CD8-positive, alpha-beta memory T cell (primary cell): ENCODE measurements around the gene MVK. TPM values are rescaled to one million over a fixed set of nuclear protein-coding genes. Genes with fewer than 3 reads are reported as not detected.
A peak's percentile ranks its signal among the peaks of the same experiment; 100 is the strongest.

Experiments
- CTCF ChIA-PET: fragments of 350-600 bp; sonication (Branson Sonifier 250); formaldehyde crosslinking; loops from one replicate; lab custom pipeline; 2021; ENCODE audit warnings: antibody characterized with exemption; lab: Charles Lee
- POLR2A ChIA-PET: fragments of 350-600 bp; sonication (Branson Sonifier 250); formaldehyde crosslinking; loops from one replicate; lab custom pipeline; 2021; ENCODE audit warnings: antibody characterized with exemption; lab: Charles Lee
- DNase-seq, 5 donors: peaks; one replicate each; pipeline versions ENCODE4 v3.0.0 to v3.0.0-alpha.2; 2020 to 2022; ENCODE audit warnings: mixed read lengths in 1 of 5
- H3K27ac ChIP-seq: one replicate; pipeline ENCODE4 v1.7.0; 2013; ENCODE audit warnings: low read depth, mild to moderate bottlenecking, low read length, moderate library complexity
- H3K27me3 ChIP-seq: 2 replicates; pipeline ENCODE4 v1.7.0; 2013; ENCODE audit warnings: low read length, mild to moderate bottlenecking; ENCODE audit not compliant: insufficient read depth, poor library complexity, severe bottlenecking
- H3K36me3 ChIP-seq: 2 replicates; pipeline ENCODE4 v1.7.0; 2013; ENCODE audit warnings: mild to moderate bottlenecking, low read length, moderate library complexity; ENCODE audit not compliant: insufficient read depth
- H3K4me1 ChIP-seq: 2 replicates; pipeline ENCODE4 v1.7.0; 2013; ENCODE audit warnings: mild to moderate bottlenecking, low read length, moderate library complexity; ENCODE audit not compliant: insufficient read depth
- H3K4me3 ChIP-seq: 2 replicates; pipeline ENCODE4 v1.7.0; 2013; ENCODE audit warnings: mild to moderate bottlenecking, low read length
- H3K9me3 ChIP-seq: 2 replicates; pipeline ENCODE4 v1.7.0; 2013; ENCODE audit warnings: mild to moderate bottlenecking, low read length
- H3K27ac Mint-ChIP-seq, 8 donors: one replicate each; pipeline ENCODE4 v1.8.0; 2020 to 2021; ENCODE audit warnings: mixed read lengths in 8 of 8, mild to moderate bottlenecking in 6 of 8, inconsistent platforms in 3 of 8, moderate library complexity in 3 of 8
- H3K27me3 Mint-ChIP-seq, 2 donors: one replicate each; pipeline ENCODE4 v1.8.0; 2020 to 2021; ENCODE audit warnings: mixed read lengths in 2 of 2, mild to moderate bottlenecking in 1 of 2, moderate library complexity in 1 of 2
- H3K36me3 Mint-ChIP-seq, 3 donors: one replicate each; pipeline ENCODE4 v1.8.0; 2020 to 2021; ENCODE audit warnings: mixed read lengths in 3 of 3, inconsistent platforms in 1 of 3, mild to moderate bottlenecking in 1 of 3
- H3K4me1 Mint-ChIP-seq, 3 donors: one replicate each; pipeline ENCODE4 v1.8.0; 2020 to 2021; ENCODE audit warnings: mixed read lengths in 3 of 3, inconsistent platforms in 1 of 3, mild to moderate bottlenecking in 1 of 3
- H3K4me3 Mint-ChIP-seq, 7 donors: one replicate each; pipeline ENCODE4 v1.8.0; 2020 to 2021; ENCODE audit warnings: mixed read lengths in 7 of 7, mild to moderate bottlenecking in 6 of 7, moderate library complexity in 4 of 7, inconsistent platforms in 2 of 7
- H3K9me3 Mint-ChIP-seq, 5 donors: one replicate each; pipeline ENCODE4 v1.8.0; 2020 to 2022; ENCODE audit warnings: mixed read lengths in 5 of 5, mild to moderate bottlenecking in 3 of 5, moderate library complexity in 2 of 5, inconsistent platforms in 1 of 5
- polyA plus RNA-seq: library from polyadenylated mRNA; unstranded; fragments of 300-500 nt; fragmentation: Illumina TruSeq; gene quantifications from one replicate; pipeline ENCODE4 v1.2.3, GENCODE V29; 2021
- total RNA-seq, 2 experiments: library from RNA; stranded (reverse); gene quantifications; one replicate each; pipeline ENCODE4 v1.2.3, GENCODE V29; 2021

The MVK gene
- total and polyA plus RNA-seq, 3 experiments from 2014 or later, result 2.6 to 15.8 (median 14.2) TPM

DNA sequence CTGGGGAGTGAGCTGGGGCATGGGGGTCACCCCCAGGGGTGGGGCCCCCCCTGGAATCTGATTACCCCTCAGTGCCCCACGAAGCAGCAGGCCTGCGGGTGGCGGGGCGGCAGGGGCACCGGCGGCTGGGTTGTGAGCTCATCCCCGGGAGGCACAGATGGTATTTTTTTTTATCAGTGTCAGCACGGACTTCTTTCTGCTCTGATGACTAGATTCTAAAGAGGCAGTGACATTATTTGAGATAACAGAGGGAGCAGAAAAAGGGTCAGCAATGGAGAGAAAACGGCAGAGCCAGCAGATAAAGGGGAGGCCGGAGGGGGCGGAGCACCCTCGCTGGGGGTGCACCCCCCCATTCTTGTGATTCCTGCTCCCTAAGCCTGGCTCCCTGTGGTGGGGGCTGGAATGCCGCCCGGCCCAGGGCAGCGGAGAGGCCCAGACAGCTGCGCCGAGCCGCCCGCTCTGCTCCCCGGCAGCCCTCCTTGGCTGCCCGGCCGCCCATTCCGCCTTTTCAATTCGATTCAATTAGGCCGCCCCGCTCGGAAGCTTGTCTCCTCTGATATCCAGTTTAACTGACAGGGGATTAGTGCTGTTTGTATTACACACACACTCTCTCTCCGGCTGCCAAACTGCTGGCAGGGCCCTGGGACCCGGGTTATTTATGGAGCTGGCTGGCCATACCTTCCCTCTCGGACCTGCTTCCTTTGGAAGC lies 32.9 kb downstream of the MVK start:
- no peaks in the 10 kb centered on the region for H3K36me3 ChIP-seq
- peaks cover 0 to 3% (median 0%) of the 10 kb centered on the region in 5 donors for H3K9me3 Mint-ChIP-seq
- no peaks in the 10 kb centered on the region for H3K4me1 ChIP-seq
- H3K4me3 ChIP-seq, result no peak overlapping the region
- ChIA-PET CTCF (interaction anchor here (2.3 kb wide), 1 partner anchor 9 kb away, joined by 5 read pairs; no protein-coding TSS in a partner anchor), POLR2A (no interaction called here)
- H3K27ac Mint-ChIP-seq, result no peak overlapping the region
- no peak overlapping the region for H3K27ac ChIP-seq
- DNase-seq, result no peak
- H3K36me3 Mint-ChIP-seq, result no peaks in the 10 kb centered on the region
- H3K4me3 Mint-ChIP-seq, result no peak overlapping the region
- no peaks in the 10 kb centered on the region for H3K9me3 ChIP-seq
- H3K27me3 ChIP-seq, result no peaks in the 10 kb centered on the region
- H3K4me1 Mint-ChIP-seq, result peaks cover 0 to 5% (median 3%) of the 10 kb centered on the region in 3 donors
- peaks cover 11 to 34% of the 10 kb centered on the region in 2 donors for H3K27me3 Mint-ChIP-seq

DNA sequence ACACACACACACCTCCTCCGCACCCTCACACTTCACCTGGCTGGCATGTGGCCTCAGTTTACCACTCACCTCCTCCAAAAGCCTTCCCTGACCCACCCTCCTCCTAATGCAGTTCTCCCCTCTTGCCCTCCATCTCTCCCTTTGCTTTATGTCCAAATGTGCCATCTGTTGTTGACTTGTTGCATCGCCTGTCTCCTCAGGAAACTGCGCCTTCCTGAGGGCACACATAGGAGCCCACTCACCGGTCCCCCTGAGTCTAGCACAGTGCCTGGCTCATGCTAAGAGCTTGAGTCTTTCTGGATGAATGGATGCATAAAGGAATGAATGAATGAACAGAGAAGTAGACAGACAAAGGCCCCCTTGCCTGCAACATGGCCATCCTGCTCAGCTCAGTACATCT lies 34.0 kb downstream of the MVK start:
- no peak for DNase-seq
- Histone ChIP-seq H3K4me3 (no peak overlapping the region), H3K4me1 (no peaks in the 10 kb centered on the region), H3K27ac (no peak overlapping the region), H3K27me3 (no peaks in the 10 kb centered on the region), H3K36me3 (no peaks in the 10 kb centered on the region), H3K9me3 (no peaks in the 10 kb centered on the region)
- peaks cover 0 to 5% (median 3%) of the 10 kb centered on the region in 3 donors for H3K4me1 Mint-ChIP-seq
- POLR2A ChIA-PET, result no interaction called here
- peak overlapping the region in 1 of 8 donors; percentile 60 for H3K27ac Mint-ChIP-seq
- H3K9me3 Mint-ChIP-seq, result peaks cover 0 to 3% (median 0%) of the 10 kb centered on the region in 5 donors
- CTCF ChIA-PET, result interaction anchor here (1.3 to 2.3 kb wide), 2 partner anchors 10 to 11 kb away, joined by 3 to 5 read pairs; no protein-coding TSS in a partner anchor
- peaks cover 11 to 43% of the 10 kb centered on the region in 2 donors for H3K27me3 Mint-ChIP-seq
- no peak overlapping the region for H3K4me3 Mint-ChIP-seq
- no peaks in the 10 kb centered on the region for H3K36me3 Mint-ChIP-seq

DNA sequence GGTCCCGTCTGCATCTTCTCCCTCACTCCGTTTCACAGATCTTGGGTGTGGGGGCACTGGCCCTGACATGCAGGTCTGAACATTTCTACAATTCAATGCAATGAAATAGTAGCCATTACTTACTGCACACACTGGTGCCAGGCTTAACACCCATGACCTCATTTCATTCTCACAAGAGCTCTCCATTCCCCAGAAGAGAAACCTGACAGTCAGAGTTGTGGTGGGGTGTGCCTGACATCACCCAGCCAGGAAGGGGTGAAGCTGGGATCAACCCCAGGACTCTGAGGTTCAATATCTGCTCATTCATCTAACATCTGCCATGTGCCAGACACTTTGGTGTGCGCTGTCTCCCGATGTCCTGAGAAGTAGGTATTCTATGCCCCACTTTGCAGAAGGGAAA lies 34.7 kb downstream of the MVK start:
- Mint-ChIP-seq H3K27me3 (peaks cover 11 to 49% of the 10 kb centered on the region in 2 donors), H3K4me1 (peaks cover 0 to 5% (median 3%) of the 10 kb centered on the region in 3 donors), H3K9me3 (peaks cover 0 to 3% (median 0%) of the 10 kb centered on the region in 5 donors), H3K27ac (no peak overlapping the region), H3K36me3 (no peaks in the 10 kb centered on the region), H3K4me3 (no peak overlapping the region)
- Histone ChIP-seq H3K27ac (no peak overlapping the region), H3K4me3 (no peak overlapping the region), H3K9me3 (no peaks in the 10 kb centered on the region), H3K4me1 (no peaks in the 10 kb centered on the region), H3K36me3 (no peaks in the 10 kb centered on the region), H3K27me3 (no peaks in the 10 kb centered on the region)
- CTCF ChIA-PET, result interaction anchor here (0.7 to 1.3 kb wide), 2 partner anchors 11 to 89 kb away, joined by 3 read pairs; no protein-coding TSS in a partner anchor
- no peak for DNase-seq
- POLR2A ChIA-PET, result no interaction called here

DNA sequence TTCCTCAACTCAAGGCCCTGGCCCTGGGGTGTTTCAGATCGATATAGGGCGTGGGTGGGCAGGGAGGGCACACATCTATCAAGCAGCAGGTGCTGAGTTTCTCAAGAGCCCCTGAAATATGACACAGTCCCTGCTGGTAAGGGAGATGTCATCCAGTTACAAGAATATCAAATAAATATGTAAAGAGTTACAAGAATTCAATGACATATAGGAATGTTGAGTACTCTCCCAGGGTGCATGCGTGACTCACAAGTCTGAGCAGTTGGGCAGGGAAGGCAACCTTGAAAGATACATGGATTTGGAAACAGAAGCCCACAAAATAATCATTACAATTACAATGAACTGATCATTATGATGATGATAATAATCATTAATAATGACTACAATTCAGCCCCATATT lies 35.2 kb downstream of the MVK start:
- no peak for DNase-seq
- Histone ChIP-seq H3K27me3 (no peaks in the 10 kb centered on the region), H3K9me3 (no peaks in the 10 kb centered on the region), H3K27ac (no peak overlapping the region), H3K4me1 (no peaks in the 10 kb centered on the region), H3K4me3 (no peak overlapping the region), H3K36me3 (no peaks in the 10 kb centered on the region)
- peaks cover 11 to 50% of the 10 kb centered on the region in 2 donors for H3K27me3 Mint-ChIP-seq
- CTCF ChIA-PET, result interaction anchor here (0.7 to 1.3 kb wide), 2 partner anchors 12 to 88 kb away, joined by 3 read pairs; no protein-coding TSS in a partner anchor
- no peak overlapping the region for H3K4me3 Mint-ChIP-seq
- no peaks in the 10 kb centered on the region for H3K36me3 Mint-ChIP-seq
- peaks cover 0 to 3% (median 0%) of the 10 kb centered on the region in 5 donors for H3K9me3 Mint-ChIP-seq
- H3K4me1 Mint-ChIP-seq, result peaks cover 0 to 4% (median 3%) of the 10 kb centered on the region in 3 donors
- H3K27ac Mint-ChIP-seq, result no peak overlapping the region
- POLR2A ChIA-PET, result no interaction called here

DNA sequence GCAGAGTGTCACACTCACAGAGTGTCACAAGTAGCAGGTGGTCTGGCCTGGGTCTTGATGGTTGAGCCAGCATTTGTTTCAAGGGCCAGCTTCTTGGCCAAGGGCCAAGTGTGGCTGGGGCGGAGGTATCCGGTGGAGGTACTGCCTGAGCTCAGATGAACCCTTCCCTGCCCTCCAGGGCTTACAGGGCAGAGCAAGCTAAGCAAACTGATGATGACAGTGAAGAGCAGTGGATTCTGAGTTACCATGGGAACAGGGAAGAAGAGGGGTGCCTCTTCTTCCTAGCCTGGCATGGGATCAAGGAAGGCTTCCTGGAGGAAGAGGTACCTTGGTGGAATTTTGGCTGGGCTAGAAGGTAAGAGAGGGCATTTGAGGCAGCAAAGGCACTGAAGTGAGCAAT lies 35.7 kb downstream of the MVK start:
- Mint-ChIP-seq H3K4me3 (no peak overlapping the region), H3K4me1 (peaks cover 0 to under 1% (median 0%) of the 10 kb centered on the region in 3 donors), H3K27me3 (peaks cover 9 to 54% of the 10 kb centered on the region in 2 donors), H3K9me3 (peaks cover 0 to 3% (median 0%) of the 10 kb centered on the region in 5 donors), H3K27ac (peak overlapping the region in 1 of 8 donors; percentile 66), H3K36me3 (no peaks in the 10 kb centered on the region)
- Histone ChIP-seq H3K27ac (no peak overlapping the region), H3K36me3 (no peaks in the 10 kb centered on the region), H3K27me3 (no peaks in the 10 kb centered on the region), H3K9me3 (no peaks in the 10 kb centered on the region), H3K4me3 (no peak overlapping the region), H3K4me1 (no peaks in the 10 kb centered on the region)
- no peak for DNase-seq
- CTCF ChIA-PET, result no interaction called here
- POLR2A ChIA-PET, result interaction anchor here (0.6 kb wide), 1 partner anchor 319 kb away, joined by 3 read pairs; no protein-coding TSS in a partner anchor

DNA sequence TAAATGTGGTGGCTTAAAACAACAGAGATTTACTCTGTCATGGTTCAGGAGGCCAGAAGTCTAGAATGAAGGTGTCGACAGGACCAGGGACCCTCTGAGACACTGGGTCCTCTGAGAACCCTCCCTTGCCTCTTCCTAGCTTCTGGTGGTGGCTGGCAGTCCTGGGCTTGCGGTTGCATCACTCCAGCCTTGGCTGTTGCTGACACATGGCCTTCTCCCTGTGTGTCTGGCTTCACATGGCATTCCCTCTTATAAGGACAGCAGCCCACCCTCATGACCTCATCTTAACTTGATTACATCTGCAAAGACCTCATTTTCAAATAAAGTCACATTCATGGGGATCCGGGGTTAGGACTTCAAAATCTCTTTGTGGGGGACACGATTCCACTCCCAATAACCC lies 36.9 kb downstream of the MVK start:
- Histone ChIP-seq H3K36me3 (no peaks in the 10 kb centered on the region), H3K27ac (no peak overlapping the region), H3K9me3 (no peaks in the 10 kb centered on the region), H3K4me1 (no peaks in the 10 kb centered on the region), H3K4me3 (no peak overlapping the region), H3K27me3 (no peaks in the 10 kb centered on the region)
- CTCF ChIA-PET, result interaction anchor here (0.7 kb wide), 1 partner anchor 13 kb away, joined by 3 read pairs; no protein-coding TSS in a partner anchor
- no peaks in the 10 kb centered on the region for H3K4me1 Mint-ChIP-seq
- POLR2A ChIA-PET, result no interaction called here
- DNase-seq, result no peak
- H3K36me3 Mint-ChIP-seq, result no peaks in the 10 kb centered on the region
- H3K27ac Mint-ChIP-seq, result no peak overlapping the region
- H3K27me3 Mint-ChIP-seq, result peaks cover 9 to 58% of the 10 kb centered on the region in 2 donors
- peaks cover 0 to 3% (median 0%) of the 10 kb centered on the region in 5 donors for H3K9me3 Mint-ChIP-seq
- H3K4me3 Mint-ChIP-seq, result no peak overlapping the region

- H3K27me3 ChIP-seq, result no peaks in the 10 kb centered on the region
- ChIA-PET POLR2A (no interaction called here), CTCF (interaction anchor here (0.7 to 1.1 kb wide), 2 partner anchors 14 kb away, joined by 3 read pairs; no protein-coding TSS in a partner anchor)
- no peaks in the 10 kb centered on the region for H3K4me1 ChIP-seq
- no peak overlapping the region for H3K27ac ChIP-seq
- no peaks in the 10 kb centered on the region for H3K36me3 ChIP-seq
- DNase-seq, result no peak
- no peak overlapping the region for H3K4me3 ChIP-seq
- Mint-ChIP-seq H3K27me3 (peaks cover 9 to 64% of the 10 kb centered on the region in 2 donors), H3K27ac (no peak overlapping the region), H3K36me3 (no peaks in the 10 kb centered on the region), H3K4me3 (no peak overlapping the region), H3K4me1 (no peaks in the 10 kb centered on the region), H3K9me3 (peaks cover 0 to 3% (median 0%) of the 10 kb centered on the region in 5 donors)
- H3K9me3 ChIP-seq, result no peaks in the 10 kb centered on the region
Observed at GRCh38 chr12:109611223-109611622, 37.6 kb downstream of the MVK start.

DNA sequence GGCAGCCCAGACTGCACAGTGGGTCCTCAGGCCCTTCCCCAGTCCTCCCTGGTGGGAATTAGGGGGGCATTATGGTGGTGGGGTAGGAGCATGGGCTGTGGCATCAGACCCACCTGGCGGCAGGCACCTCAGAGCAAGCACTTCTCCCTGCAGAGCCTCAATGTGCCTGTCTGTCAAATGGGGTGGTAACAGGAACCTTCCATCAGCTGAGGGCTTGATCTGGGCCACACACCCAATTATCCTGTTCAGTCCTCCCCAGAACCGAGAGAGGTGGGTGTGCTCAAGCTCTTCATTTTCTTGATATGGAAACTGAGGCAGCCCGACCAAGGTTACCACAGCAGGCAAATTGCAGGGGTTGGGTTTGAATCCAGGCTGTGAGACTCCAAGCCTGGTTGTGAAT lies 38.4 kb downstream of the MVK start:
- Histone ChIP-seq H3K4me3 (no peak overlapping the region), H3K4me1 (no peaks in the 10 kb centered on the region), H3K9me3 (no peaks in the 10 kb centered on the region), H3K27ac (no peak overlapping the region), H3K36me3 (no peaks in the 10 kb centered on the region), H3K27me3 (no peaks in the 10 kb centered on the region)
- Mint-ChIP-seq H3K27ac (peak overlapping the region in 1 of 8 donors; percentile 17), H3K27me3 (peaks cover 9 to 68% of the 10 kb centered on the region in 2 donors), H3K36me3 (no peaks in the 10 kb centered on the region), H3K9me3 (peaks cover 0 to 3% (median 0%) of the 10 kb centered on the region in 5 donors), H3K4me3 (no peak overlapping the region), H3K4me1 (no peaks in the 10 kb centered on the region)
- no peak for DNase-seq
- ChIA-PET CTCF (interaction anchor here (1.1 kb wide), 1 partner anchor 15 kb away, joined by 3 read pairs; no protein-coding TSS in a partner anchor), POLR2A (no interaction called here)
